Rectal smooth muscle tissue (tissue), 1 donor: ENCODE data around the gene SPARCL1.
"Not testable (repeated sequence)": the region's sequence is repeated elsewhere in the genome, so short reads cannot be mapped to it uniquely, and the experiment has no call there.

ENCODE experiments used
- H3K27ac ChIP-seq: one replicate; pipeline ENCODE4 v1.7.0; 2013; ENCODE audit warnings: low read depth, low read length, inconsistent platforms
- H3K27me3 ChIP-seq: one replicate; pipeline ENCODE4 v1.7.0; 2013; ENCODE audit warnings: low read length; ENCODE audit not compliant: control insufficient read depth, insufficient read depth
- H3K36me3 ChIP-seq: one replicate; pipeline ENCODE4 v1.7.0; 2013; ENCODE audit warnings: low read length; ENCODE audit not compliant: control insufficient read depth, insufficient read depth
- H3K4me1 ChIP-seq: one replicate; pipeline ENCODE4 v1.7.0; 2013; ENCODE audit warnings: low read length; ENCODE audit not compliant: control insufficient read depth, insufficient read depth
- H3K4me3 ChIP-seq: one replicate; pipeline ENCODE4 v1.7.0; 2013; ENCODE audit warnings: low read length
- H3K9ac ChIP-seq: one replicate; pipeline ENCODE4 v1.7.0; 2013; ENCODE audit warnings: low read length

The SPARCL1 gene

DNA sequence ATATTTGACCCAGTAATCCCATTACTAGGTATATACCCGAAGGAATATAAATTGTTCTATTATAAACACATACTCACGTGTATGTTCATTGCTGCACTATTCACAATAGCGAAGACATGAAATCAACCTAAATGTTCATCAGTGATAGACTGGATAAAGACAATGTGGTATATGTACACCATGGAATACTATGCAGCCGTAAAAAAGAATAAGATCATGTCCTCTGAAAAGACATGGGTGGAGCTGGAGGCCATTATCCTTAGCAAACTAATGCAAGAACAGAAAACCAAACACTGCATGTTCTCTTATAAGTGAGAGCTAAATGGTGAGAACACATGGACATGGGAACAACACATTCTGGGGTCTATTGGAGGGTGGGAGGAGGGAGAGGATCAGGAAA, 70.3 kb downstream of the SPARCL1 start:
- Histone ChIP-seq H3K36me3 (peaks cover 8% of the 10 kb centered on the region), H3K27ac (no peak overlapping the region), H3K4me1 (no peaks in the 10 kb centered on the region), H3K9ac (no peak overlapping the region), H3K4me3 (no peak overlapping the region), H3K27me3 (no peaks in the 10 kb centered on the region)

DNA sequence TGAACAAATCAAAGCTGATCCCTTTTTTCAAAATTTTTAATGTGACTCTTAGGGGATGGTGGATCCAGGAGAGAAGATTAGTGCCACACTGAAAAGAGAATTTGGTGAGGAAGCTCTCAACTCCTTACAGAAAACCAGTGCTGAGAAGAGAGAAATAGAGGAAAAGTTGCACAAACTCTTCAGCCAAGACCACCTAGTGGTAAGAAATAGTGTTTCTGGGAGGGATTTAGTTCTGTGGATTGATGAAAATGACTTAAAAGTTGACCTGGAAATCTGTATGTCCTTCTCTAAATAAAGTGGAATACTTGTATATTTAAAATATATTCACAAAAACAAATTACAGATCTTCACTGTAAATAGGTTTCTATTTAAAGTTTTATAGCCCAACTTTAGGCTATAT, 77.6 kb downstream of the SPARCL1 start:
- H3K9ac ChIP-seq = no peak overlapping the region
- H3K27me3 ChIP-seq = no peaks in the 10 kb centered on the region
- no peaks in the 10 kb centered on the region for H3K4me1 ChIP-seq
- H3K27ac ChIP-seq = no peak overlapping the region
- H3K4me3 ChIP-seq = no peak overlapping the region
- peaks cover 2% of the 10 kb centered on the region for H3K36me3 ChIP-seq

DNA sequence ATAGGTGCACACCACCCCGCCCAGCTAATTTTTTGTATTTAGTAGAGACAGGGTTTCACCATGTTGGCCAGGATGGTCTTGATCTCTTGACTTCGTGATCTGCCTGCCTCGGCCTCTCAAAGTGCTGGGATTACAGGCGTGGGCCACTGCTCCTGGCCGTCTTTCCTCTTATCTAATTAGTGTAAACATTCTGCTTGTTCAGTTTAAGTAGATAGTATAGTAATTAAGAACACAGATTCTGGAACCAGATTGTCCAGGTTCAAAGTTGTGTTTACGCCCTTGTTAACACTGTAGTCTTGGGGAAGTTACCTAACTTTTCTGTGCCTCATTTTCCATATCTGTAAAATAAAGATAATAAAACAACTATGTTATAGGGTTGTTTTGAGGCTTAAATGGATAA, 82.8 kb downstream of the SPARCL1 start:
- H3K27ac ChIP-seq, H3K27me3 ChIP-seq, H3K4me3 ChIP-seq, H3K4me1 ChIP-seq, H3K9ac ChIP-seq, H3K36me3 ChIP-seq: not testable (repeated sequence)

DNA sequence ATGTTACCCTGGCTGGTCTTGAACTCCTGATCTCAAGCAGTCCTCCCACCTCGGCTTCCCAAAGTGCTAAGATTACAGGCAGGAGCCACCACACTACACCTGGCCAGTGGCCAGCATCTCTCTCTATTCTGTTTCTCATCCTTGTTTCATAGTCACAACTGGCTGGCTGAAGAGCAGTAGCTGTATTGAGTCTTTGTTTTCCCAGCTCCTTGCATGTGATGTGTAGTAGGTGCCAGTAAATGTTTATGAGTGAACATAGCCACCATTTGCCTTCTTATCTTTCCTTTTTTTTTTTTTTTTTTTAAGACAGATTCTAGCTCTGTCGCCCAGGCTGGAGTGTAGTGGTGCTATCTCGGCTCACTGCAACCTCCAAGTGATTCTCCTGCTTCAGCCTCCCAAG, 83.2 kb downstream of the SPARCL1 start:
- Histone ChIP-seq H3K4me3 (no peak overlapping the region), H3K4me1 (no peaks in the 10 kb centered on the region), H3K9ac (no peak overlapping the region), H3K27me3 (no peaks in the 10 kb centered on the region), H3K27ac (no peak overlapping the region), H3K36me3 (peaks cover 6% of the 10 kb centered on the region)

DNA sequence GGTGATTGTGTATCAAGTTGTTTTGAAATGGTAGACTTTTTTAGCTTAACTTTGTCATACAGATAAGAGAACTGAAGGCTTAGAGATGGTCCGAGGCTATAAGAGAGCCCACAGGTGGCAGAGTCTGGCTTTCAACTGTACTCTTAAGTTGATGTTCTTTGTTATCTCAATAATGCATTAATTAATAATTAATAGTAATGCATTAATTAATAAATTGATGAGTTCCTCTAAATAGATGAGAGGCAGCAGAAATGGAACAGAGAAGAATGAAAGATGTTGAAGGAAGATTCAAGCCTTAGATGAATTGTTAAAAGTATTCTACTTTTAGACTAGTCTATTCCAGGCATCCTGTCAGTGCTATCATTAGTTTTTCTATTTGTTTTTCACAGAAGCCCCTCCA, 84.4 kb downstream of the SPARCL1 start:
- H3K27ac ChIP-seq = no peak overlapping the region
- no peaks in the 10 kb centered on the region for H3K4me1 ChIP-seq
- no peak overlapping the region for H3K9ac ChIP-seq
- no peak overlapping the region for H3K4me3 ChIP-seq
- no peaks in the 10 kb centered on the region for H3K27me3 ChIP-seq
- peaks cover 6% of the 10 kb centered on the region for H3K36me3 ChIP-seq

DNA sequence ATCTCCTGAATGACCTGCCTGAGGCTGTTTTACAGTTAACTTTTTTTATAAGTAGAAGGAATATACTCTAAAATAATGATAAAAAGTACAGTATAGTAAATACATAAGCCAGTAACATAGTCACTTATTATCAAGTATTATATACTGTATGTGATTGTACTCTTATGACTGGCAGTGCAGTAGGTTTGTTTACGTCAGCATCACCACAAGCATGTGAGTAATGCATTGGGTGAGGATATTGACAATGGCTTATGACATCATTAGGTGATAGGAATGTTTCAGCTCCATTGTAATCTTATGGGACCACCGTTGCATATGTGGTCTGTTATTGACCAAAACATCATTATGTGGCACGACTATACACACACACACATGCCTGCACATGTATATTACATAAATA, 86.3 kb downstream of the SPARCL1 start:
- no peak overlapping the region for H3K9ac ChIP-seq
- no peaks in the 10 kb centered on the region for H3K4me1 ChIP-seq
- H3K27ac ChIP-seq = no peak overlapping the region
- H3K36me3 ChIP-seq = peaks cover 6% of the 10 kb centered on the region
- H3K27me3 ChIP-seq = no peaks in the 10 kb centered on the region
- H3K4me3 ChIP-seq = no peak overlapping the region

DNA sequence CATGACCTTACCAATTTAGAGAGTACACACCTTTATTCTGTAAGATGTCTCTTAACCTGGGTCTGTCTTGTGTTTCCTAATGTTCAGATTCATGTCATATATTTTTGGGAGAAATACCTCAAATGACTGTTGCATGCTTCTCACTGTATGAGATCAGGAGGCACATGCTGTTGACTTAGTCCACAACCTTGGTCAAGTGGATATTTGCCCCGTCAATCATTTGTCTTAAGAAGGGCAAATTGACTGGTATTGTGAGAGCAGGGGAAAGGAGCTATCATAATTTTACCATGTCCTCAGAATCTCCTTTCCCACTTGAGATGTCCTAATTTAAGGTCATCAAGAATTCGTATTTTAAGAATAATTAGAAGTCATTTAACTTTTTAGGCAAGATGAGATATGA, 95.8 kb downstream of the SPARCL1 start:
- no peaks in the 10 kb centered on the region for H3K27me3 ChIP-seq
- no peak overlapping the region for H3K4me3 ChIP-seq
- H3K36me3 ChIP-seq = no peaks in the 10 kb centered on the region
- no peak overlapping the region for H3K9ac ChIP-seq
- no peak overlapping the region for H3K27ac ChIP-seq
- H3K4me1 ChIP-seq = no peaks in the 10 kb centered on the region

DNA sequence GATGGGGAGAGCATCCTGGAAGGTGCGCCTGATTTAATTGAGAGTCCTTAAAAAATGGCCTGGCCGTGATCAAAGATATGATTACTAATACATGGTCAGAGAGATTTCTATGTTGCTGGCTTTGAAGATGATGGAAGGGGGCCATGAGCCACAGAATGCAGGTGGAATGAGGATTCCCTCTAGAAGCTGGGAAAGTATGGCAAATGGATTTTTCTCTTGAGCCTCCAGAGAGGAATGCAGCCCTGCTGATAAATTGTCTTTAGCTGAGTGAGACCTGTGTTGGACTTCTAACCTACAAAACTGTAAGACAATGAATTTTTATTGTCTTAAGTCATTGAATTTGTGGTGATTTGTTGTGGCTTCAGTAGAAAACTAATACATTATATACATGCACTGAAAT, 99.1 kb downstream of the SPARCL1 start:
- no peak overlapping the region for H3K27ac ChIP-seq

DNA sequence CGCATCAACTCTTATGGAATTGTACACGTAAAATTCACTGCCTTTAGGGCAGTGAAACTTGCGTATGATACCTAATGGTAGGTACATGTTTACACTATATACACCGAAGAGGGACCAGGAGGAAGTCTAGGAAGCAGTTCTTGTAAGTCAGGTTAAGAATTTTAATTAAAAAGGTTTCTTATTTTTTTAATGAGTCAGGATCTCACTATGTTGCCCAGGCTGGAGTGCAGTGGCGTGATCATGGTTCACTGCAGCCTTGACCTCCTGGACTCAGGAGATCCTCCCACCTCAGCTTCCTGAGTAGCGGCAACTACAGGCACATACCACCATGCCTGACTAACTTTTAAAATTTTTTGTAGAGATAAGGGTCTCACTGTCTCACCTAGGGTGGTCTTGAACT, 100.2 kb downstream of the SPARCL1 start:
- Histone ChIP-seq H3K27me3 (no peaks in the 10 kb centered on the region), H3K4me1 (no peaks in the 10 kb centered on the region), H3K4me3 (no peak overlapping the region)

More for the DNA sequence above, 99.1 kb downstream of the SPARCL1 start:
- no peak overlapping the region for H3K9ac ChIP-seq
- no peaks in the 10 kb centered on the region for H3K27me3 ChIP-seq
- no peak overlapping the region for H3K4me3 ChIP-seq
- no peaks in the 10 kb centered on the region for H3K4me1 ChIP-seq
- no peaks in the 10 kb centered on the region for H3K36me3 ChIP-seq

DNA sequence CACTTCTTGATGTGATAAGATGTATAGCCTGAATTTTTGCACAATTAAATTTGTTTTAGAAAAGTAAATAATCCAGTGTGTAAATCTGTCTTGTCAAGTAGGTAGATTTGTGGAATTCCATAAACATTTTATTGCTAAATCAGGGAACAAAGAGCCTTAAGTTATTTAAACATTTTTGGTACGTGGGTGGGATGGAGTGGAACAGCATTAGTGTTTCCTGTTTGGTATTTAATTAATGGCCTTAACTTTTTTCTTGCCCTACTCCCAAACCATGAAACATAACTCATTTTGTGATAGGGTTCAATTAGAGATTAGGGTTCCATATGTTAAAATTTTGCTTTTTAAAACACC, 101.7 kb downstream of the SPARCL1 start:
- no peaks in the 10 kb centered on the region for H3K27me3 ChIP-seq
- H3K36me3 ChIP-seq = no peaks in the 10 kb centered on the region
- H3K4me3 ChIP-seq = no peak overlapping the region
- H3K4me1 ChIP-seq = no peaks in the 10 kb centered on the region
- no peak overlapping the region for H3K27ac ChIP-seq
- no peak overlapping the region for H3K9ac ChIP-seq

More for the DNA sequence above, 100.2 kb downstream of the SPARCL1 start:
- H3K9ac ChIP-seq = no peak overlapping the region
- no peak overlapping the region for H3K27ac ChIP-seq
- no peaks in the 10 kb centered on the region for H3K36me3 ChIP-seq

DNA sequence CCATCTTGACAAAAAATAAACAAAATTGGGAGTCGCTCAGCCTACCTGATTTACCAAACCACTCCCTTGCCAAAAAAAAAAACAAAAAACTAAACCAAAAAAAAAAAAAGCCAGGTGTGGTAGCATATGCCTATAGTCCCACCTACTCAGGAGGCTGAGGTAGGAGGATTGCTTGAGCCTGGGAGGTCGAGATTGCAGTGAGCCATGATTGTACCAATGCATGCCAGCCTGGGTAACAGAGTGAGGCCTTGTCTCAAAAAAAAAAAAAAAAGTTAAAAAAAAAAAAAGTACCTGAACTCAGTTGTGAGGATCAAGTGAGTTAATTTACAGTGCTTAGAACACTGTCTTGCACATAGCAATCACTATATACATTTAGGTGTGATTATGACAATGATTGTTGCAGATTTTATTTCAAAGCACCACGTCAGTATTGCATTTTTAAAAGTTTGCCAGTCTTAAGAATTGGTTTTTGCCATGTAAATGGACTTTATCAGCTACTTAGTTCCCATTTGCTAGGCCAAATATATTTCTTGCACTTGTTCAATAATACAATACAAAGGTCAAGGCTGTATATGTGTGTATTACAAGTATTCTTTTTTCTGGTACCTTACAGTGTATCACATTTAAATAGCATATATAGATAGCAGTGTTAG, 102.2 kb downstream of the SPARCL1 start:
- Histone ChIP-seq H3K9ac (no peak overlapping the region), H3K4me1 (no peaks in the 10 kb centered on the region), H3K27me3 (no peaks in the 10 kb centered on the region), H3K4me3 (no peak overlapping the region), H3K36me3 (no peaks in the 10 kb centered on the region), H3K27ac (no peak overlapping the region)

DNA sequence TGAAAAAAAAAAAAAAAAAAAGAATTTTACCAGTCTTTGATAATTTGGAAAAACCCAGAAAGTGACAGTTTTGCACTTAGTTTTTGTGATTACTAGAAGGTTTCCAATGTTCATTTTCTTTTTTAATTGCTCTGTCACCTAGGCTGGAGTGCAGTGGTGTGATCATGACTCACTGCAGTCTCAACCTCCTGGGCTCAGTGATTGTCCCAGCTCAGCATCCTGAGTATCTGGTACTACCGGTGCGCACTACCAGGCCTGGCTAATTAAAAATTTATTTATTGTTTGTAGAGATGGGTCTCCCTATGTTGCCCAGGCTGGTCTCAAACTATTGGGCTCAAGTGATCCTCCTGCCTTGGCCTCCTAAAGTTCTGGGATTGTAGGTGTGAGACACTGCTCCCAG, 103.5 kb downstream of the SPARCL1 start:
- no peaks in the 10 kb centered on the region for H3K27me3 ChIP-seq
- no peaks in the 10 kb centered on the region for H3K36me3 ChIP-seq
- H3K27ac ChIP-seq = no peak overlapping the region
- H3K4me3 ChIP-seq = no peak overlapping the region
- no peaks in the 10 kb centered on the region for H3K4me1 ChIP-seq
- H3K9ac ChIP-seq = no peak overlapping the region

DNA sequence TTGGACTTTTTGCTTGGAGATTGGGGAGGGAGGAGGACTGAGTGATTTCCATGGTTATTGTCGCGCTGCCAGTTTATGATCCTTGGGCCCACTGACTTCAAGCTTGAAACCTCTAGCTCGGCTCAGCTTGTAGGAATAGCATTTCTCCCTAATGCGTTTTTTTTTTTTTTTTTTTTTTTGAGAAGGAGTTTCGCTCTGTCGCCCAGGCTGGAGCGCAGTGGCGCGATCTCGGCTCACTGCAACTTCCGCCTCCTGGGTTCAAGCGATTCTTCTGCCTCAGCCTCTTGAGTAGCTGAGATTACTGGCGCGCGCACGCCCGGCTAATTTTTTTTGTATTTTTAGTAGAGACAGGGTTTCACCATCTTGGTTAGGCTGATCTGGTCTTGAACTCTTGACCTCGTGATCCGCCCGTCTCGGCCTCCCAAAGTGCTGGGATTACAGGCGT, 105.1 kb downstream of the SPARCL1 start:
- H3K27ac ChIP-seq, H3K4me1 ChIP-seq, H3K27me3 ChIP-seq, H3K9ac ChIP-seq, H3K4me3 ChIP-seq, H3K36me3 ChIP-seq: not testable (repeated sequence)
